Esophagus squamous epithelium (tissue), 5 donors: ENCODE results near the gene KAZN. TPM values are rescaled to one million over a fixed set of nuclear protein-coding genes. Genes with fewer than 3 reads are reported as not detected.

Source experiments
- DNase-seq: peaks from one replicate; lab custom pipeline; 2025; lab: John Stamatoyannopoulos, UW
- H3K27ac ChIP-seq, 4 donors: fragments of 200-600 bp; sonication (generic); one replicate each; pipeline ENCODE4 v1.5.1; 2016 to 2019; ENCODE audit warnings: mild to moderate bottlenecking in 1 of 4
- H3K27me3 ChIP-seq, 4 donors: fragments of 200-600 bp; sonication (generic); 1 replicate in 3 of 4; 2 replicates in 1 of 4; pipeline versions ENCODE4 v1.5.1 to v1.6.0; 2017 to 2021; ENCODE audit warnings: antibody characterized with exemption in 1 of 4
- H3K36me3 ChIP-seq, 3 donors: fragments of 200-600 bp; sonication (generic); one replicate each; pipeline ENCODE4 v1.5.1; 2016 to 2019
- H3K4me1 ChIP-seq, 3 donors: fragments of 200-600 bp; sonication (generic); one replicate each; pipeline ENCODE4 v1.5.1; 2017 to 2019
- H3K4me3 ChIP-seq, 4 donors: fragments of 200-600 bp; sonication (generic); 1 replicate in 3 of 4; 2 replicates in 1 of 4; pipeline ENCODE4 v1.5.1; 2016 to 2019; ENCODE audit warnings: mild to moderate bottlenecking in 2 of 4, moderate library complexity in 1 of 4
- H3K9me3 ChIP-seq, 3 donors: fragments of 200-600 bp; sonication (generic); one replicate each; pipeline ENCODE4 v1.5.1; 2016 to 2019
- CTCF ChIP-seq, 6 experiments: fragments of 450-650 bp in 4 of 6; fragments of 200-600 bp in 2 of 6; sonication (generic) in 2 of 6; IDR thresholded peaks; one replicate each; pipeline ENCODE4 v1.5.1; 2016 to 2019; ENCODE audit warnings: antibody characterized with exemption in 6 of 6, mild to moderate bottlenecking in 4 of 6, moderate library complexity in 4 of 6
- POLR2A ChIP-seq, 4 donors: fragments of 450-650 bp; IDR thresholded peaks; one replicate each; pipeline ENCODE4 v1.6.1; 2017; ENCODE audit warnings: antibody characterized with exemption in 4 of 4, mild to moderate bottlenecking in 4 of 4, moderate library complexity in 3 of 4
- WGBS, 2 donors: methylation state at CpG; one replicate each; pipeline ENCODE4 v1.1.5; 2018; 5-methylcytosine and 5-hydroxymethylcytosine counted together
- intact Hi-C: fragments of 100-400 bp; cut with DNase I; formaldehyde crosslinking; loops from one replicate; pipeline ENCODE4 v1.15.0; 2022
- total RNA-seq, 4 donors: library from RNA; depleted of rRNA; stranded (reverse); fragments of >200 nt; gene quantifications; one replicate each; pipeline ENCODE4 v1.1.0, GENCODE V29; 2016
- donor health status: DM: yes; HTN: yes; CAD: no.

KAZN gene
- total RNA-seq, 4 donors from 2014 or later, result 25.0 to 54.5 (median 30.8) TPM

- intact Hi-C loops, result no loop called here
- Histone ChIP-seq H3K9me3 (no peaks in the 10 kb centered on the region), H3K27ac (no peak overlapping the region), H3K4me1 (peaks cover 0 to 37% (median 6%) of the 10 kb centered on the region in 3 donors), H3K36me3 (no peaks in the 10 kb centered on the region), H3K4me3 (no peak overlapping the region), H3K27me3 (no peaks in the 10 kb centered on the region)
- no peak for DNase-seq
- WGBS, 2 donors, result 89 to 92% methylated on average over 6 to 11 of the region's 12 CpGs
- TF ChIP-seq CTCF (IDR thresholded peaks at IDR 0.05) (no peak), POLR2A (IDR thresholded peaks at IDR 0.05) (no peak)
Observed at GRCh38 chr1:14769486-14770274, 171.2 kb downstream of the KAZN start.

- Histone ChIP-seq H3K4me3 (no peak overlapping the region), H3K27me3 (no peaks in the 10 kb centered on the region), H3K4me1 (peaks cover 0 to 4% (median 0%) of the 10 kb centered on the region in 3 donors), H3K9me3 (no peaks in the 10 kb centered on the region), H3K36me3 (no peaks in the 10 kb centered on the region), H3K27ac (no peak overlapping the region)
- WGBS, 2 donors, result 81 to 85% methylated on average over 9 to 10 of the region's 13 CpGs
- TF ChIP-seq POLR2A (IDR thresholded peaks at IDR 0.05) (no peak), CTCF (IDR thresholded peaks at IDR 0.05) (no peak)
- no peak for DNase-seq
- intact Hi-C loops, result no loop called here
Observed at GRCh38 chr1:14773396-14774025, 175.0 kb downstream of the KAZN start.

DNA sequence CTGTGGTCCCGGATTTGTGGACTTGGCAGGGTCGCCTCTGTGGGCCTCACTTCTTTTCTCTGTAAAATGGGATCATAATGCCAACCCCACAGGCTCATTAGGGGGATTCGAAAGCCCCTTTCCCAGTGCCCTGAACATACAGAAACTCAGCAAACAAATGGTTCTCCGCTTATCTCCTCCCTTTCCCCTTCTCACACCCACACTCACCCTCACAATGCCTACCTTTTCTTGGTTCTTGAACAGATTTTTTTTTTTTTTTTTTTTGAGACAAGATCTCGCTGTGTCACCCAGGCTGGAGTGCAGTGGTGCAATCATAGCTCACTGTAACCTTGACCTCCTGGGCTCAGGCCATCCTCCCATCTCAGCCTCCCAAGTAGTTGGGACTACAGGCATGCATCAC lies 175.7 kb downstream of the KAZN start:
- Histone ChIP-seq H3K27me3 (no peaks in the 10 kb centered on the region), H3K4me1 (peaks cover 0 to 5% (median 0%) of the 10 kb centered on the region in 3 donors), H3K36me3 (no peaks in the 10 kb centered on the region), H3K9me3 (no peaks in the 10 kb centered on the region), H3K27ac (no peak overlapping the region), H3K4me3 (no peak overlapping the region)
- intact Hi-C loops, result no loop called here
- no peak for DNase-seq
- 84 to 95% methylated on average over 5 of the region's 5 CpGs for WGBS, 2 donors
- TF ChIP-seq POLR2A (IDR thresholded peaks at IDR 0.05) (no peak), CTCF (IDR thresholded peaks at IDR 0.05) (no peak)

- H3K9me3 ChIP-seq, result no peaks in the 10 kb centered on the region
- 87 to 90% methylated on average over 2 to 3 of the region's 4 CpGs for WGBS, 2 donors
- TF ChIP-seq POLR2A (IDR thresholded peaks at IDR 0.05) (no peak), CTCF (IDR thresholded peaks at IDR 0.05) (no peak)
- H3K27ac ChIP-seq, result no peak overlapping the region
- no peak for DNase-seq
- H3K27me3 ChIP-seq, result no peaks in the 10 kb centered on the region
- H3K4me3 ChIP-seq, result no peak overlapping the region
- no peaks in the 10 kb centered on the region for H3K36me3 ChIP-seq
- intact Hi-C loops, result no loop called here
- peaks cover 0 to 11% (median 0%) of the 10 kb centered on the region in 3 donors for H3K4me1 ChIP-seq
Observed at GRCh38 chr1:14774988-14775387, 176.5 kb downstream of the KAZN start.

- H3K4me3 ChIP-seq, result no peak overlapping the region
- H3K27ac ChIP-seq, result no peak overlapping the region
- DNase-seq, result no peak
- no peaks in the 10 kb centered on the region for H3K9me3 ChIP-seq
- WGBS, 2 donors, result 88 to 93% methylated on average over 2 to 10 of the region's 10 CpGs
- H3K36me3 ChIP-seq, result no peaks in the 10 kb centered on the region
- intact Hi-C loops, result no loop called here
- H3K27me3 ChIP-seq, result no peaks in the 10 kb centered on the region
- H3K4me1 ChIP-seq, result peaks cover 0 to 11% (median 0%) of the 10 kb centered on the region in 3 donors
- no peak for TF ChIP-seq POLR2A (IDR thresholded peaks at IDR 0.05)
Observed at GRCh38 chr1:14775434-14775833, 176.9 kb downstream of the KAZN start.
